Limb (tissue), 2 donors: ENCODE measurements around the gene CLIP3.

Experiments used
- DNase-seq, 2 donors: peaks; one replicate each; pipeline ENCODE4 v3.0.0-alpha.2; 2016; ENCODE audit errors: extremely low spot score in 2 of 2

CLIP3 gene

GRCh38 chr19:36009633-36010379, 22.9 kb downstream of the CLIP3 start:
- DNase-seq, result no peak

GRCh38 chr19:36009220-36009619, 23.5 kb downstream of the CLIP3 start:
- peak in 1 of 2 donors; percentile 69 for DNase-seq

GRCh38 chr19:36008336-36008978, 24.2 kb downstream of the CLIP3 start, which contains the start of gene SYNE4:
TSS of gene SYNE4 (minus strand) at chr19:36008813. CDS start at chr19:36008681, 132 bp downstream.
- no peak for DNase-seq

- DNase-seq, result no peak
Observed at GRCh38 chr19:36006955-36007354, 25.7 kb downstream of the CLIP3 start.

GRCh38 chr19:36003284-36003683, 29.4 kb downstream of the CLIP3 start:
- no peak for DNase-seq

- no peak for DNase-seq
Observed at GRCh38 chr19:36001605-36002004, 31.1 kb downstream of the CLIP3 start.

GRCh38 chr19:35996777-35997176, 35.9 kb downstream of the CLIP3 start:
- DNase-seq, result no peak

GRCh38 chr19:35995048-35995993, 37.4 kb downstream of the CLIP3 start, which contains the start of gene SDHAF1:
TSS of gene SDHAF1 (plus strand) at chr19:35995188. CDS start at chr19:35995275, 87 bp downstream.
- DNase-seq, result peak; percentile 94

GRCh38 chr19:35993923-35994598, 38.6 kb downstream of the CLIP3 start:
- DNase-seq, result no peak

GRCh38 chr19:35992907-35993765, 39.5 kb downstream of the CLIP3 start:
- no peak for DNase-seq

GRCh38 chr19:35991731-35992450, 40.8 kb downstream of the CLIP3 start:
- DNase-seq, result no peak

GRCh38 chr19:35990771-35991730, 41.6 kb downstream of the CLIP3 start:
- DNase-seq, result no peak

GRCh38 chr19:35990156-35990555, 42.5 kb downstream of the CLIP3 start:
- no peak for DNase-seq

GRCh38 chr19:35988824-35989223, 43.8 kb downstream of the CLIP3 start:
- DNase-seq, result no peak

GRCh38 chr19:35987571-35987896, 45.1 kb downstream of the CLIP3 start:
- no peak for DNase-seq

- DNase-seq, result peak in 1 of 2 donors; percentile 45
Observed at GRCh38 chr19:35986664-35987570, 45.8 kb downstream of the CLIP3 start.

GRCh38 chr19:35986111-35986510, 46.6 kb downstream of the CLIP3 start:
- no peak for DNase-seq
